HG03432 (cell line): ENCODE data around the gene SYMPK.

Experiments
- ATAC-seq: cut with Tn5 transposase; IDR thresholded peaks from one replicate; pipeline ENCODE4 v1.9.1; 2021; ENCODE audit warnings: mild to moderate bottlenecking, moderate library complexity; ENCODE audit not compliant: unreplicated experiment

The SYMPK gene

DNA sequence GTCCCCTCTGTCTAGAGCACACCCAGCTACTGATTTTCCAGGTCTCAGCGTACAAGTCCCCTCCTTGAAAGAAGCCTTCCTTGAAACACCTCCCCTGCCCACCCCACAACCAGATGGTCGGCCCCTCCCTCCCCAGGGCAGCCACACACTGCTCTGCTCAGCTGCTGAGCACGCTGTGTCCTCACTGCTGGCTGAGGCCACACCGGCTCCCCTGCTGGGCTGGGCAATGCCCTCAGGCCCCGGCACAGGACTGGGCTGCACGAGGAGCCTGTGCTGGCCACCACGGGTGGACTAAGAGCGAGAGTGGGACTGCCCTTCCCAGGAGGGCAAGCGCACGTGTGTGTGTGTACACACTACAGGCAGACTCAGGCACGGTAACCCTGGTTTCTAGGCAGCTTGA, 36.0 kb downstream of the SYMPK start:
- no peak for ATAC-seq

DNA sequence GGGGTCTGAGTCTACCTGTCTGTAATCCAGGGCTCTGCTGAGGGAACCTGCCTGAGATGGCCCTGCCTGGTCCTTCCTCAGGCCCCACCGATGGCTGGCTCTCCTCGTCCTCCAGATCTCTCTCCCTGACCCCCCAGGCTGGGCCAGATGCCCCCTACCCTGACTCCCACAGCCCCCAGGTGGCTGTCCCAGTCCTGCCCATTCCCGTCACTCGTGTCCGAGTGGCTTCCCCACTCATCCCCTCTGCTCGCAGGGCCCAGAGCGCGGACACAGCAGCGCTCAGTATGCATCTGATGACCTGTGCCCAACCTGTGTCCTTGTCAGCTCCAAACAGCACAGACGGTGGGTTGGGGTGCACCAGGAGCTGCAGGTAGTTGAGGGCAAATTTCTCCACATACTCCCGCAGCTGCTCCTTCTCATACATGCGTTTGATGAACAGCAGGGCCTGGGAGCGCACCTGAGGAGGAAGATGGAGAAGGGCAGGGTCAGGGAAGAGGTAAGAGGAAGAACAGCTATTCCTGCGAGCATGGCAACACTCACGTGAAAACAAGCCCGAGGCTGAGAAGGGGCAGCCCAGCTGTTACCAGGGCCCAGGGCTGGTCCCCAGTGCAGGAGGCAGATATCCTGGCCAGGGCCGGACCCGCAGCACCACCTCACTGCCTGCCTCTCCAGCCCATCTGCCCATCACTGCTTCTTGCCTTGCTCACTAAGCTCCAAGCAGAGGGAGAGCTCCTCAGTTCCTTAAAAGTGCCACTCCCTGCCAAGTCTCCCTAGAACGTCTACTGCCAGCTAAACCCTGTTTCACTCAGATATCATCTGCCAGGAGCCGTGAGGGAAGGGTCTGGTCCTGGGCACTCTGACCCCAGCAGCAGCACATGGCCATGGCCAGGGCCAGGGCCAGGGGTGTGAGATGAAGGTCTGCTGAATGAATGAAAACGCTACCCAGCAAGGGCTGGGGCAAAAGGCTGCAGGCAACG, 36.7 kb downstream of the SYMPK start:
- ATAC-seq, result no peak

DNA sequence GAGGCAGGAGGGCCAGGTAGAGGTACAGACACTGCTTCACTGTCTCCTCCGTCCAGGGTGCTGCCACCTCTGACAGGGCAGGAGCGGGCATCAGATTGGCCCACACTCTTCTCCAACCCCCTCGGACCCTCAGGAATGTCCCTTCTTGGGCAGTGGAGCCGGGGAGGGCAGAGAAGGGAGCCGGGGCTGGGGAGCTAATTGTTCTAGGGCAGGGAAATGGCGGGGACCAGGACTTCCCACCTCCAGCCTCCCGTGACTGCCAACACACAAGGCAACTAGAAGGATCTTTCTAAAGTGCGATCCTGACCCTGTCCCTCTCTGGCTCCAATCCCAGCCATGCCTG, 37.7 kb downstream of the SYMPK start:
- ATAC-seq, result no peak

DNA sequence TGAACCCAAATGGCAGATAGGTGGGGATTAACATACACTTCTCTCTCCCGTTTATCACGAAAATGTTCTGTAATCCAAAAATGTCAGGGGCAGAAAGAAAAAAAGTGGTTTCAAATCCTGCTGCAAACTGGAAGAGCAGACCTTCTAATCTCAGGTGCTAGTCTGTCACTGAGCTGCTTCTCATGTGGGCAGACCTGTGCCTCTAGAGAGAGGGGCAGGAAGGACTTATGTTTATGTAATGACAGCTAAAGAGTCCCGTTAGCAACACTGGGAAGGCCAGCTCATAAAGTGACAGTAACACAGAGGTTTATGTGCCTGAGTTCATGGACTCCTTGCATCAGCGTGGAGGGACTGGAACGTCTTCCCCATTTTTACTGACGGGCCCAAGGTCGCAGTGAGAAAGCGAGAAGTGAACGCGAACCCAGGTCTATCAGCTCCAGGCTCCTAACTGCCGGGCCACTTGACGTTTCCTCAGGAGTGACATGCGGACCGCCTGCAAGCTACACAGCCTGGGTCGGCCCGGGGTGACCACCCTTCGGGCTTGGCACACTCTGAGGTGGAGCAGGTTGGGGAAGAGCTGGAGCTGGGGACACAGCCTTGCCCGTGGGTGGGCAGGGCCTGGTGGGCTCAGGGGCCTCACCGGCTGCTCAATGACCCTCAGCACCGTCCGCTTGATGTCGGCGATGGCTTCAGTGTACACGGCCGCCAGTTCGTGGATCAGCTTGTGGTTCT, 38.2 kb downstream of the SYMPK start:
- no peak for ATAC-seq

DNA sequence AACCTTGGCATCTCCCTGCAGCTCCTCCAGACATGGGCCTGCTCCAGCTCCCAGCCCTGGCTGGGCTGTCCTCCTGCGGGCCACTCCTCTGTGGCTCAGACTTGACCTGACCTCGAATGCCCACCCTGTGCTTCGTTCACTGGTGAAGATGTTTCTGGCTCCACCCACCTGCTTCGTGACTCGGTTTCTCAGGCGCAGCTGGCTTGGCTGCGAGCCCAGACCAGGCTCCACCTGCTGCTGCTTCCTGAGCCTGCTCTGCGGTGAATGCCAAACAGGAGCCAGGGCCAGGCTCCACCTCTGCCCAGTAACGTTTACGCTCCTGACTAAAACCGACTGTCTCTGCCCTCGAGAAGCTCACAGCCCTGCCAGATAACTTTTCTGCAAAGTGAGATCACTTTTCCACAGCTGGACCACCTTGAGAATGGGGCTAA, 38.9 kb downstream of the SYMPK start:
- no peak for ATAC-seq

DNA sequence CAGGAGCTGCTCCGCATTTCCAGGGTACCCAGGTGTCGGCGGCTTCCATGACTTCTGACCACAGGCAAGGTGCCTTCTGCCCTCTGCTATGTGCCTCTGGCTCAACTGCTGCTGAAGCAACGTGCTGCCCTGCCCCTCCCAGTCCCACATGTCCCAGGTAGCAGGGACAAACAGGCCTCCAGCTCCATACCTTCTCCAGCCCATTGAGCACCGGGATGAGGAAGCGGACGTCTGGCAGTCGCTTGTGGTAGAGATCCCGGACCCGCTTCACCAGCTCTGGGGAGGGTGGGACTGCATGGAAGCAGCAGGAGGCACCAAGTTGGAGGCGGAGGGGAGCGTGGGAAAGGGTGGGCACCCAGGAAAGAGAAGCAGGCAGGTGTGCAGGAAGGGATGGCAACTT, 39.8 kb downstream of the SYMPK start:
- ATAC-seq, result no peak

DNA sequence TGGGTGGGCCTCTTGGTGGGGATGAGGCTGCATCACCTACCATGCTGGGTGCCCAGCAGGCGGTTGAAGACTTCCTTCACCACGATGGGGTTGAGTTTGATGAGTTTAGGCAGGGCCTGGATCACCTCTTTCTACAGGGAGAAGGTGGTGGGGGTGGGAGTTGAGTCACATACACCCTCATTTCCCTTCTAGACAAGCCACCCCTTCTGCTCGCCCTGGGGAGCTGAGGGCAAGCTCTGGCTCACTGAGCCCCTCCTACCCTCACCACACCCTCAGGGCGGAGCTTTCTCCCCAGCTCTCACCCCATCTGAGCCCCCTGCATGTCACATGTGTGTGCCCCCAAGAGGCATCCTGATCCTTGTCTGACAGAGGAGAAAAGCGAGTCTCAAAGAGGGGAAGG, 40.2 kb downstream of the SYMPK start:
- no peak for ATAC-seq

DNA sequence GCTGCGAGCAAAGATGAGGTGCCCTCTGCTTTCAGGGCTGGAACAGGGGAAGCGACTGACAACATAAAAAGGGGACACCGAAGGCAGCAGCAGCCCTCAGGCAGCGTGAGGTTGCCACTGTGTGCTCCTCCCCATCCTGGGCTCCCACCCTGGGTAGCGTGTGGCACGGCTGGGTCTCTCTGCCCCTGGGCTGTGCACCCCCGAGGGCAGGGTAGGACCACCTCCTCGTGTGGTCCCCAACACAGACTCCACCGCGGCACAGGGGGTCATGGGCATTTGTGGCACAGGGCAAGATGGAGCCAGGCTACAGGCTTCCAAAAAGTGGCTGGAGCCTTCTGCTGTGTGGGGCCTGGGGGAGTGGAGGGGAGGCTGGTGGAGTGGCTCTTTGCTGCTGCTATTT, 41.4 kb downstream of the SYMPK start:
- ATAC-seq, result no peak

DNA sequence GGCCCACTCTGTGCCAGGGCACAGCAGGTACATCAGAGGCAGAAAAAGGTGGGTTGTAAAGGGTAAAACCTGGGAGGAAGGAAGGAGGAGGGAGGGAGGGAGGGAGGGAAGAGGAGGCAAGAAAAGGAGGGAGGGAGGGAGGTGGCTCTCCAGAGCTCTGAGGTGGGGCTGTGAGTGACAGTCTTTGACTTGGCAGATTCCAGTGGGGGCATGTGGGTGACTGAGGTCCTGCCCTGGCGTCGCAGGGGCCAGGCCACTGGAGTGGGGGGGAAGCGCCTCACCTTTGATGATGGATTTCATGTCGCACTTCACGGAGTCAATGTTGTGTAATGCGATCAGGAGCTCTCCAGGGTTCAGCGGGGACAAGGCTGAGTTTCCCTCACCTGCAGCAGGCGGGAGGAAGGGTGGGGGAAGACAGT, 41.8 kb downstream of the SYMPK start:
- no peak for ATAC-seq

DNA sequence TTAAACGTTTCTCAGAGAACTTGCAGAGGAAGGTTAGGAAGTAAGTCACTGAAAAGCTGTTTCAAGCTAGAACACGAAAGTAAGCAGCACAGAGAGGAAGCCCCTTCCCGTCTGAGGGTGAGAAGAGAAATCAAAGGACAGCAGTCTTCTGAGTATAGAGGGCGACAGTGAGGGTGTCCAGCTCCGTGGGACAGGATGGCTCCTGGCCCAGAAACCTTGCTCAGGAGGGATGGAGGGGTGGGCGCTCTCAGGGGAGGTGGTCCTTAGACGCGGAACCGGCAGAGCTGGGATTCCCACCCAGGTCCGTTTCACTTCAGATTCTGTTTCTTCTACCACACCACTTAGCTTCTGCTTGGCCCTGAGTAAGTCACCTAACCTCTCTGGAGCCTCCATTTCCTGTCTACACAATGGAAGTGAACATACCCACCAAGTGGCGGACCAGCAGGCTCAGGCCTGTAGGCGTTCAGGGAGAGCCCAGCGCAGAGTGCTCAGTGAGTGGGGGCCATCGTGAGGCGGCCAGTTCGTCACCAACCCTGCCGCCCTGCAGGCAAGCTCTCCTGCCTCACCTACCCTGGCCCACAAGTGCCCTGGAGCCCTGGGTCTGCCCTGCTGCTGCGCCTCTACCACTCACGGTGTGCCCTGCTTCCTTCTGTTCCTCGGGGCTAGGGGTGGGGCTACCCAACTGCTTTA, 42.4 kb downstream of the SYMPK start:
- ATAC-seq, result no peak

DNA sequence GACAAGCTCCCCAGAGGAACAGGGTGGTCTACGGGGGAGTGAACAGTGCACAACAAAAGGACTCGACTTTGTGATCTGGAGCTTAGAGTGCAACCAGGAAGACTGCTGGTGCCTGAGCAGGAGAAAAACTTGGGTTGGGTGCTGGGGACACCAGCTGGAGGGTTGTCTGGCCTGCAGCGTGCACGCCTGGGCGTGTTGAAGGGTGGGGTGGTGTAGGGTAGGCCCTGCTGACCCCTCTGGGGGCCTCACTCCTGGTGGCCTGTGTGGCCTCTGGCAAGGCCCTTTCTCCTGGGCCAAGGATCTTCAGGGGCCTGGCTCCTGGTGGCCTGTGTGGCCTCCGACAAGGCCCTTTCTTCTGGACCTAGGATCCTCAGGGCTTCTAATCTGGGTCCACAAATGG, 43.2 kb downstream of the SYMPK start:
- ATAC-seq, result no peak

DNA sequence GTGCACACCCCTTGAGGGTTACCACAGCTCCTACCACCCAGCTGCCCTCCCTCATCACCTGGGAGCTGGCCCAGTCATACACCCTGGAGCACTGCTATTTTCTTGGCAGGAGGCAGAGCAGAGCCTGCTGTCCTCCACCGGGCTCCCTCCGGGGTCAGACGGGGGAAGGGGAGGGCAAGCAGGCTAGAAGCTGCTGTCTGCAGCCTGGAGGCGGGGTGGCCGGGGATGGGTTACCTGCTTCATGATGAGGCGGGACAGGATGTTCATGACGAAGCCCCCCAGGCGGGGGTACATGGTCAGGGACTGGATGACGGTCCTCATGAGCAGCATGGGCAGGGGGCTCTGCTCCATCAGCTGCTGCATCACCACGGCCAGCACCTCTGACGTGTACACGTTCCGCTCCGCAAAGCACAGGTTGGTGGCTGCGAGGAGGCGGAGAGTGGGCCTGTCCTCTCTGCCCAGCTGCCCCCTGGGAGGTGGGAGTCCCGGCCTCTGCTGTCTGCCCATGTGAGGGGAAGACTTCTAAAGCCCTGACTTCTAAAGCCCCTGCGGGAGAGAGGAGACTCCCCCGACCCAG, 45.1 kb downstream of the SYMPK start:
- no peak for ATAC-seq

DNA sequence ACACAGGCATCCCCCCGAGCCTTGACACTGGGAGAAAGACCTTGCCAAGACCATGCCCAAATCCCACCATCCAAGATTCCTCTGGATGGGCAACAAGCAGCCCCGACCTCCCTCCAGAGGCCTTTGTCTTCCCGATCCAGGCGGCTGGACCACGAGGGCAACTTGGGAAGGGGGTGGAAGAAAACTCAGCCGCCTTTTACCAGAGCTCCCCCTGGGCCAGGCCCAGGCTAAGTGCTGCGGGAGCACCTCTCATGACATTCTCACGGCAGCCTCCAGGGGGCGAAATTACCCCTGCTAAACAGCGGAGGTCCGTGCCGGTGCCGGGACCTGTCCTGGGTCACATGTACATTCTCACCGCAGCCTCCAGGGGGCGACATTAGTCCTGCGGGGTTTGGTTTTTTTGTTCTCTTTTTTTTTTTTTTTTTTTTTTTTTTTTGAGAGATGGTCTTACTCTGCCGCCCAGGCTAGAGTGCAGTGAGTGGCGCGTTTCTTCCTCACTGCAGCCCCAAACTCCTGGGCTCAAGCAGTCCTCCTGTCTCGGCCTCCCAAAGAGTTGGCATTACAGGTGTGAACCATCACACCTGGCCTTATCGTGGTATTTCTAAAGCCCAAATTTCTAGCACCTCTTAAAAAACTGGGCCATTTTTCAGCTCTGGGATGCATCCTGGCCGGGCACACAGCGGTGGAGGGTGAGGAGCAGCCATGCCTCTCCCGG, 45.8 kb downstream of the SYMPK start:
- peak; percentile 84 for ATAC-seq

DNA sequence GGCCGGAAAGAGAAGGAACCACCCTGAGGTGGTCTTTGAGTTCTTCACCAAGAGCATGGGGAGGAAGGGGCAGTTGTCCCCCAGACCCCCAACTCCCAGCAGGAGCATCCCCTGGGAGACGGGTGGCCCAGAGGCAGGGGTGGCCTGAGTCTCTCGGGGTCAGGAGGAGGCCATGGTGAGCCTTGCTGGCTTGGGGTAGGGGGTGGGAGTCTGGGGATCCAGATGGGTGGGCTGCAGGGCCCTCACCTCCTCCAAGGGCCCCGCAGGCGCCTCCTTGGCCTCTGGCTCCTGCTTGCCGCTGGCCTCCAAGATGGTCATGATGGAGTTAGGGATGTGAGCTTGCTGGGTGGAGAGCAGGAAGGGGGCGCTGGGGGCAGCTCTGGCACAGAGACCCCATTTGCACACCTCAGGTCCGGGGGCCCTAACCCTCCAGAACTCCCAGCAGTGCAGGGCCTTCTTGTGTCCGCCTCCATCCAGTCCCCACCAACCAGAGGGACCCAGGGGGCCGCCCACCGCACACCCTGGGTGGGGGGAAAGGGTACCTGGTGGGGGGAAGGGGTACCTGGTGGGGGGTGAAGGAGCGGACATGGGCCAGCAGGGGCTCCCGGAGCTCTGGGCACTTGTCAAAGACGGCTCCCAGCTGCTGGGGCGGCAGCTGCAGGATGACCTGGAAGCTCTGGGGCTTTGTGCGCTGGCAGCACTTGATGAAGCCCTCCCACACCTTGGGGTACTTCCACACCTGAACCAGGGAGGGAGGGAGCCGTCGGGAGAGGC, 46.5 kb downstream of the SYMPK start:
- no peak for ATAC-seq

DNA sequence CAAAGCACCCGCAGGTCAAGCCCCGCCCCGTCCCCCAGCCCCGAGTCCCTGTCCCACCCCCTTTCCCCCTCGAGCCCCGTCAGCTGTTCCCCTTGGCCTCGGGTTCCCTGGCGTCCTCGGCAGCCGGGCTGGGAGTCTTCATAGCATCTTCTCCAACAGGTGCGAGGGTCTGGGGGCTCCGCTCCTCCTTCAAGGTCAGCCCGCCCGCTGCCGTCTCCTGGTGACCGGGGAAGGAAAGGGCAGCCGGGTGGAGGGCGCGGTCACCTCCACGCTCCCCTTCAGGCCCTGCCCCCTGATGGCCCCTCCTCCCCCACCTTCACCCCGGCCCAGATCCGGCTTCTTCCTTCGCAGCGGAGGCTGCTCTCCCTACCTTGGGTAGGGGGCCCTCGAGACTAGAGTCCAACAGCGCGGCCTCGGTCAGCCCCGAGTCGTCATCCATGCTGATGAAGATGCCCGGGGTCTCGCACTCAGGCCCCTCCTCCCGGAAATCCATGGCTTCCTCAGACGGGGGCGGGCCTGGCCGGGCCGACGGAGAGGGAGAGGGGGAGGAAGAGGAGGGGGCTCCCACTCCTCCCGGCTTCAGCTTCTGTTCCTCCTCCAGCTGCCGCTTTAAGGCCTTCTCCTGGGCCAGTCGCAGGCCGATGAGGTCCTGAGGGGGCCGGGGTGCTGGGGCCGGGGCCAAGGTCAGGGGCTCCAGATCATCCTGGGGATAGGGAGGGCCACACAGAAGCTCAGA, 47.3 kb downstream of the SYMPK start:
- no peak for ATAC-seq

DNA sequence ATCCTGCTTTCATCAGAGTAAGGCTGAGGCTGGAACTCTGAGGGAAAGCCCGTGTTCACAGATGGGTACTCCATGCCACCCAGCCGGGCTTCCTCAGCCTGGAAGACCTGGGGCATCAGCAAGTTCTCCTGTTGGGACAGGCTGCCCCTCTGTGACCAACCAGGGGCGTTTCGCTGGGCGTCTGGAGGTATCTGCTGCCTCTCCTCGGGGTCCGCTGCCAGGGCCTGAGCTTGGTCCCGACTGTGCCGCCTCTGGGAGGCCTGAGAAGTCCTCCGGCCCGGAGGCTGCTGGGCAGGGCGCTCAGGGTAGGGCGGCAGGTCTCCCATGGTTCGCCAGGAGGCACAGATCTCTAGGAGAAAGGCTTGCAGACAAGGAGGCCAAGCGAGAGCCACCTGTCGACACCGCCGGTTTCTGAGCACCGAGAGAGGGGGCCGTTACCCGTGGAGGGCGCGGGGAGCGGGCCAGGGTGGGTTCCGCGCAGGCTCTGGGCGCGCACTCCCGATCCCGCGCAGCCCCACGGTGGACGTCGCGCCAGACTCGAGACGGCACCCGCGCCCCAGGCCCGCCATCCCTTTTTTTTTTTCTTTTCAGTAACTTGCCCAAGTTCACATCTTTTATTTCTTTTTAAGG, 48.0 kb downstream of the SYMPK start, which contains the start of gene RSPH6A:
RSPH6A (minus strand) TSS at position 458 of the 630 bp plus-strand sequence; CDS start at position 326, 132 bp downstream.
- ATAC-seq, result no peak

DNA sequence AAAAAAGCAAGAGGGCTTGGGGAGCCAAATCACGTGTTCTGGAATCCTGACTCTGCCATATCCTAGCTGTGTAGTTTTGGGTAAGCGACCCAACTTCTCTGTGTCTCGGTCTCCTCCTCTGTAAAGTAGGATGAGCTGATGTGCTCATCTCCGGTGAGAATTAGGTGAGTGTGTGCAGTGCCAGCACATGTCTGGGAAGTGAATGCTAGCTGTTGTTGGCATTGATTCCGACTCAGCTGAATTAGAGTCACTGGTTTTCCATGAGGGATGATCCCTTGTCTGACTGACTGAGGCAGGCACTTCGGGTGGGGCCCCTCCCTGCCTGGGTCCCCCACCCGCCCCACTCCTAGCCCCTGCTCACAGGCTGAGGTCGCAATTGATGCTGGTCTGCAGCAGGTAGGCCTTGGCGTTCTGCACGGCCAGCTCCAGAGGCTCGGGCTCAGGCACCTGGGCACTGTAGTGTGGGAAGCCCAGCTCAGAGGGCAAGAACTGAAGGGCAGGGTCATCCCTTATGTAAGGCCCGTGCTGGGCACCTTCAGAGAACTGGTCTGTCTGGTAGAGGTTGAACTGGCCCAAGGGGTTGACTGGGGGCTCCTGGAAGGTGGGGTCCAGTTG, 48.7 kb downstream of the SYMPK start:
- ATAC-seq, result no peak

DNA sequence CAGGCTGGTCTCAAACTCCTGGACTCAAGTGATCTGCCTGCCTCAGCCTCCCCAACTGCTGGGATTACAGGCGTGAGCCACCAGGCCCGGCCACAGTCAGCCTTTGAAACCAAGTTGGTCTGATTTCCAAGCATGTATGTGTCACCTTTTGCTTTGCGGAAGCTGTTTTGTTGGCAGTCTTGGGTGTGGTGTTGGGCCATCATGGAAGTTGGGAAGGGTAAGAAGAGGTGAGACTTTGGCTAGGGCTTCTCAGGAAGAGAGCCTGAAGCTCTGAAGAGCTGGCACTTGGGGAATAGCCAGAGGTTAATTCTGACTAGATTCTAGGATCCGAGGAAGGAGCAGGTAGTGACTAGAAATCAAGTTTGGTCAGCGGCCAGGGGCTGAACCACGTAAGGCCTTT, 50.6 kb downstream of the SYMPK start:
- ATAC-seq, result no peak
